ENCODE results near the gene ANXA5.

ANXA5 gene

DNA sequence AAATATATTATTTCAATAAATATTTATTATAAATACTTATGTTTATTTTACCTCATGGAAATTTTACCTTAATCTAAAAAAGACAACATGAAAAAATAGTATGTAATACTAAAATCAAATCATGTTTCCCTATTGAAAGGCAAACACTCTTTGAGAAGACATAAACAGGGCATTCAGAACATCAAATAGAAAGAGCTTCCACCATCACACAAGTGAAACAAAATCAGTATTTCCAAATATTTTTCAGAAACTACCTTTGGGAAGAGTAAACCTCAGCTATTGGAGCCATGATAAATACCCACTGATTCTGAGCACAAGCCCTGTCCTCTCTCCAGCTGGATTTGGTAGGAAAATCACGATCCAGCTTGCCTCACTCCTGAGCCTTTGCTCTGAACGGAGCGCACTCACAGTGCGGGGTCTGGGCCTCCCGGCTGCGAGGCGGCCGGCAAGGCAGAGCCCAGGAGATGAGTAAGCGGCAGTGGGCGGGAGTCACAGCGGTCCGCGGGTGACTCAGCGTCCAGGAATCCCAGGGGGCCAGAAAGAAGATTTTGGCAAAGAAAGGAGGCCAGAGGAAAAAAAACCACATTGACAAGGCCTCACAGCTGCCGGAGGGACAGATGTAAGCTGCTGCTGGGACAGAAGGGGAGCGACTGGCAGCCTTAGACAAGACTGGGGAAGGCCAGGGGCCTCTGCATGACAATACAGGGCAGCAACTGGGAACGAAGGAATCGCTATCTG is 14.7 kb upstream of the ANXA5 start:
- ATAC-seq, result peak; percentile 33 to 36

DNA sequence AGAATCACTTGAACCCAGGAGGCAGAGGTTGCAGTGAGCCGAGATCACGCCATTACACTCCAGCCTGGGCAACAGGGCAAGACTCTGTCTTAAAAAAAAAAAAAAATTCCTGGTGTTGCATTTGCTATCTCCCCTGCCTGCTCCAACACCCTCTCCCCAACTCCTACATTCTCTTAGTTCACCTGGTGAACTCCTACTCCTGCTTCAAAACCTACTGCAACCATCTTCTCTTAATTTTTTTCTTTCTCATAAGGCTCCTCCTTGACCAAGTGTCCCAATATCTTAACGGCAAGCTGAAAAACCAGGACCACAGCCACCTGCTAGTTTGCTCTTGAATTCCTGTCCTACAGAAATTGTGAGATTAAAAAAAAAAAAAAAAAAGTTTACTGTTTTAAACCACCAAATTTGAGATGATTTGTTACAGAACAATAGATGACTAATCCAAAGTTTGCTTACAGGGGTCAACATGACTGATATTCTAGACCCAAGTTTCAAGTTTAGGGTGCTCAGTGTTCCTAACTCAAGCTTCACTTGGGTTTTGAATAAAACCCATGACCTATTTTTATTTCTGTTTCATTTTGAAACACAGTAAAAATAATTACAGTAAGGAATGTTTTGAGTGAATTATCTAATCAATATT is 13.1 kb upstream of the ANXA5 start:
- ATAC-seq, result no peak

DNA sequence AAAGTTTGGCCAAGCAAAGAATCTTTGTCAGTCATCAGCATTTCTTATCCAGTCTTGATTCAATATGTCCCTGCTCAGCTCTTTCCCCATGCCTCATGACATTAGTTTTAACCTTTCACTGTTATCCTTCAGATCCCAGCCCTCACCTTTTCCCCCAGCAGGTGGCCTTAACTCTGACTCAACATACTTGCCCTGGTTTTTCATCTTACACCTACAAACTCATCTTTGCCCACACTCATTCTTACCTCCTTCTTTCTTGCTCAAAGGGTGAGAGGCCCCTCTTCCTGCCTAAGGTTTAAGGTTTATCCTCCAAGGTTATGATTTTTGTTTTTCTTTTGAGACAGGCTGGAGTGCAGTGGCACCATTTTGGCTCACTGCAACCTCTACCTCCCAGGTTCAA is 10.6 kb upstream of the ANXA5 start:
- peak in 1 of 2 donors; percentile 21 for ATAC-seq

DNA sequence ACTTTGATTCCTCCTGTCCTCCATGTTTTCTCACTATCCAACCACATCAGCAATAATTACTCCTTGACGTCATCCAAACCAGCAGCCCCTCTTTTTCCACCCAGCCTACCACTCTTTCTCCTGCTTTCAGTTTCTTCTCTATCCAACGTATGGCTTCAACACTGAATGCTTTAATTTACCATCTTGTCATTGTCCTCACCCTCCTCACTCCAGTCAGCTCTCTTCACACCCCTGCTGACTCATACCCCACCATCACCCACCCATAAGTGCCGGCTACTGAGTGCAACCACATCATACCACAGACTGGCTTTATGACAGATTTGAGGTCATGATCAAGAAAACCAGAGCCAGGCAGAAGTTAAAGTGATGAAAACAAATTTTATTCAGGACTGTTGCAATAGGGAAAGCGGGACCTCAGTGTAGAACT is 9.8 kb upstream of the ANXA5 start:
- ATAC-seq, result peak; percentile 93 to 95

DNA sequence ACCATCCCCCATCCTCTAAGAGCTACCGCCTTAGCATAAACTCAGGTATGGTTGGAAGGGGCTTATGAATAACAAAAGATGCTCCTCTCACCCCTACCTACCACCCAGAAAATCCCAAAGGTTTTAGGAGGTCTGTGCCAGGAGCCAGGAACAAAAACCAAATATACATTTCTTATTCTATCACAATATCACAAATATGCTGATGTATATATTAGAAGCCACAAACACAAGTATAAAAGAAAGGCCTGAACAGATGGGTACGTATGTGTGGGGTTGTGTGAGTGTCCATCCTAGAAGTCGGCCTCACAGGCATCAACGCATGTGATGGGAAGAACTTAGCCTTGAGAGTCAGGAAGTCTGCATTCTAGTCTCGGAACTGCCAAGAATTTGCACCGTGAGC is 8.7 kb upstream of the ANXA5 start:
- ATAC-seq, result no peak

DNA sequence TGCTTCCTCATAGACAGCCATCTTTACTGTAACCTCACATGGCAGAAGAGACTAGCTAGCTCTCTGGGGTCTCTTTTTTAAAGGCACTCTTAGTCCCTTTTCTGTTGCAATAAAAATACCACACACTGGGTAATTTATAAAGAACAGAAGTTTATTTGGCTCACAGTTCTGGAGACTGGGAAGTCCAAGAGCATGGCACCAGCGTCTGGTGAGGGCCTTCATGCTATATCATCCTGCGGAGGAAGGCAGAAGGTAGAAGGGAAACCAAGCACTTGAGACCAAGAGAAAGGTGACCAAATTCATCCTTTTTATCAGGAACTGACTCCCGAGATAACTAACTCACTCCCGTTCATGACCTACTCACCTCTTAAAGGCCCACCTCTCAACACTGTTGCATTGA is 5.4 kb upstream of the ANXA5 start:
- ATAC-seq, result no peak

DNA sequence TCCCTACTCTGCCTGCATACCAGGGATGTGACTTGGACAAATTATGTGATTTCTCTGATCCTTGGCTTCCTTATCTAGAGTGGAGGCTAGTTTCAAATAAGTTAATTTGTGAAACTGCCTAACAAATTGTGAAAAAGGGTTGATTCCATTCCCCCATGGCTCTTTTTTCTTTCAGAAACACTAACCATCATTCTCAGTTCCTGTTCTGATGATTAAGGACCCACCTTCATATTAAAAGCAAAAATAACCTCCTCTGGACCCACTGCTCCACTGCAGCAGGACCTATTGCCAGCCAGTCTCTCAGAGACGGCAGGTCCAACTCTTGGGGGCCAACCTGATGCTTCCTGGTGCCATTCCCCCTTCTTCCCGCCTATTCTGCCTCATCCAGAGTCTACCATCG is 4.5 kb upstream of the ANXA5 start:
- ATAC-seq, result no peak

DNA sequence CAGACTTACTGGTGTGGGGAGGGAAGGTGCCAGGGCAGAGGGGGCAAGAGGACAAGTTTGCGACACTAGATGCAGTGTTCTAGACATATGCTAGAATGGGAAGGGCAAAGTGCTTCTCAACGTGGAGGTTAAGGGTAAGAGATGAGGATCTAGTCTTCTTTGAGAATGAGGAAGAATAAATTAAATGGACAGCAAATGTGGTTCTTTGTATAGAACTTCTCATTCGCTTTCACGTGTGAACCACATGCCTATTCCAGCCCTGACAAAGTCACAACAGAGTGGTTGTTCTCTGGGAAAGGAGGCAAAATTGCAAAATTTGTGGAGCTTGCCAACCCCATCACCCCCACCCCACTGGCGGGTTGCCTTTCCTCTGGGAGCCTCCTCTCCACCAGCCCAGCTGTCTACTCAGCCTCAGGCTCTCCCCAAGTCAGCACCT is 1.5 kb upstream of the ANXA5 start:
- ATAC-seq, result no peak

DNA sequence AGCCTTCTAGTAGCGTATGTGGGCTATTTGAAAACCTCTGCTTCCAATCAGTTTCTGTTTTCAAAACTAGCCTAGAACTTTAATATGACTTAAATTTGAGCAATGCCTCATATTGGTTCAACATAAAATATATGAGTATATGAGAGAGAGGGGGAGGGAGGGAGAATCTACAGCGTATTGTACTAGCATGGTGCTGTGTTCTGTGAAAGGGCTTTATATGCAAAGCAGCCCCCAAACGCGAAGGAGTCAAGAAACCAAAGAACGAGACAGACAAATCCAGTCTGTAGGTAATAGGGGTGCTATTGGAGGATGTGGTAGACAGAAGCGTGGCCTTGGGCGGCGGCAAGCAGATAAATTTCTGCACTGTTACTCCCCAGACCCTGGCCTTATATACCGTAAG is 784 bp upstream of the ANXA5 start:
- ATAC-seq, result peak in 1 of 2 donors; percentile 6

DNA sequence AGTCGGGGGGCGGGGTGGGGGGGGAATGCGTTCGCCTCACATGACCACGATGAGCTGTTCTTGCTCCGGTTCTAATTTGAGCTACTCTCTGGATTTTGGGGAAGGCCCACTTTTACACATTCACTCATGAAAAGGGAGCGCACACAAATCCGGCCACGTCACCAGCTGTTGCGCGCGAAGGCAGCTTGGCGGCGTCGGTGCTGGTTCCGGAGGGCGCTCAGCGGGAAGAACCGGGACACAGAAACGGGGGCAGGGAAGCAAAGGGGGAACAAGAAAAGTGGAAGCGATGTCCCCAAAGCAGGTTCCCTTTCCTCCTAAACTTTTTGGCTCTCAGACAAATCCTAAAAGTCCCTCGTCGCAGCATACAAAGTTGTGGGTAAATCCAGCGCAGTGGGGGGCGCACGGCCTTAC is 605 bp downstream of the ANXA5 start:
- ATAC-seq, result peak; percentile 46 to 58

DNA sequence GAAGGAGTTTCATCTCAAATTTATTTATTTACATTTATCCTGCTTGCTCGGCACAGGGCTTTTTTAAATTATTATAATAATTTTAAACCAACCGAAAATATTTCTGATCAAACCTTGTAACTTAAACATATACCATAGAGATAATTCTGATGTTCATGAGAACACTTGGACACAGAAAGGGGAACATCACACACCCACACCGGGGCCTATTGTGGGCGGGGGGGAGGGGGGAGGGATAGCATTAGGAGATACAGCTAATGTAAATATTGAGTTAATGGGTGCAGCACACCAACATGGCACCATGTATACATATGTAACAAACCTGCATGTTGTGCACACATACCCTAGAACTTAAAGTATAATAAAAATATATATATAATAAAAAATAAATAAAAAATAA is 2.9 kb downstream of the ANXA5 start:
- ATAC-seq, result no peak

DNA sequence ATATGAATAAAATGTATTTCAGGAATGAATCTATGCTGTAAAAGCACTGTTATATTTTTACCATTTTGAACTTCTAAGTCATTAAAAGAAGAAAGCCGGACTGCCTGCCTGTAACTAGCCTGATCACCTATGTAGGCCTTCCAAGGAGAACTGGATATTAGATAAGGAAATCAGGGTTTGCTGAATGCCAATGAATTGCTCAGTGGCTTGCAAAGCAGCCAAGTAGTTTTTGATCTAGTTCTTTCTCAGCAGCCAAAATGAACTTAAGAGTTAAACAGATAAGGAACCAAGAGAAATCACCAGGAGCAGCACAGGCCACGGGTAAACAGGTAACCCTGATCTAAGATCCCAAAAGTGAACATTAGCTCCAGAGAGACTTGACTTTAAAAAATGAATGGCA is 3.3 kb downstream of the ANXA5 start:
- ATAC-seq, result no peak

DNA sequence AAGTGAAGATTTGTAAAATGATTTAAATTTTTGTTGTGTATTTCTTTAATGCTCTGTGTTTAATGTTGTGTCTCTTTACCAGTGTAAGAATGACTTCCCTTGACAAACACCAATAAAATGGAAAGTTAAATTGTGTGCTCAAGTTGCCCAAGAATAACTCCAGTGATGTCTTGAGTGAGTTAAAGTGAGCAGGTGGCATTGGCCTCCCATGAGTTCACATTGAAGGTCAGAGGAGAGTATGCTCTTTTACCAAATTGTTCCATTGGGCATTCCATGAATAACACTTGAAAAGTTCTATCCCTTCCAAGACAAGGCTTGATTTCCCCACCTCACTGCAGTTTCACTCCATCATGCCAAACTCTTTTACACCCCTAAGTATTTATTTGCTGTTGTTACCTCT is 4.5 kb downstream of the ANXA5 start:
- no peak for ATAC-seq

DNA sequence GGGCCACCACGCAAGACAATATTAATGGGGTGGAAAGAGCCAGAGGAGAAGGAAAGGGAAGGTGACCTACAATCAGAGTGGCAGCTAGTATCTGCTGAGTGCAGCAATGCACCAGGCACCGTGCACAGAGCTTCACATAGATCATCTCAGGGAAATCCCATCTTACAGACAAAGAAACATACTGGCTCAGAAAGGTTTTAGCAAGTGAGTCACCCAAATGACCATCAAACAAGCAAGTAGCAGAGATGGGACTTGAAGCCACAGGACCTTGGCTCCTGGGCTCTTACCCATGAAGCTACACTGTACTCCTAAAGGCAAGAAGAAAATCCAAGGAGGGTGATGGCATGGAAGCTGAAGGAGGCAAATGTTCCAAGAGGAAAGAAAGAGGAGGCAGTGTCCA is 6.8 kb downstream of the ANXA5 start:
- peak in 1 of 2 donors; percentile 25 for ATAC-seq

DNA sequence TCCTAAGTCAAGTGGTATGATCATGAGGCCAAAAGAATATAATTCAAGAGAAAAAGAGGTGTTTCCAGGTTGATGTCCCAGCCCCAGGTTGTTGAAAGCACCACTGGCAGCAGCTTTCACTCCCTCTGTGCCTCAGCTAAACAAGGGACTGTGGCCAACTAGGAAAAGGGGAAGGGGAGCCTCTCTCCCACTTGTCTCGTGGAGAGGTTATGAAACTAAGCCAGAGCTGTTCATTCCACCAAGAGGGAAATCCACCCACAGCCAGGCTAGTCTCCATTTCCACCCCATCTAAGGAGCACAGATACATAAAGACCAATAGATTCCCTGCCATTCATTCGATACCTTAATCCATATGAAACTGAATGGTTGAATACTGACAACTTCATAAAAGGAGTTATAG is 8.1 kb downstream of the ANXA5 start:
- no peak for ATAC-seq

DNA sequence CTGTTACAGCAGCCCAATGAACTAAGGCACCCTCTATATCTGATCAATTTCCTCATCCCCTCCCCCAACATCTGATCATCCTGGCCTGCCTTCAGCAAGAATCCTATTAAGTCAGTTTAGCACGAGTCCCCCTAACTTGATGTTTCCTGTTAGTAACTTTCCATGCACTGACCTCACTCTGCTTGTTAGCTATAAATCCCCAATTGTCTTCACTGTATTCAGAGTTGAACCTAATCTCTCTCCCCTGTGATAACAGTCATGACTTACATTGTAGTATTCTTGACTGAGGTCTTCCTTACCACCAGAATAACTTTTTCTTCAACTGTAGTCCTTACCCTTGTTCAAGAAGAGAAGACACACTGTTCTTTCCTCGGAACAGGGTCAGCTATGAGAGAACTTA is 8.5 kb downstream of the ANXA5 start:
- ATAC-seq, result no peak

DNA sequence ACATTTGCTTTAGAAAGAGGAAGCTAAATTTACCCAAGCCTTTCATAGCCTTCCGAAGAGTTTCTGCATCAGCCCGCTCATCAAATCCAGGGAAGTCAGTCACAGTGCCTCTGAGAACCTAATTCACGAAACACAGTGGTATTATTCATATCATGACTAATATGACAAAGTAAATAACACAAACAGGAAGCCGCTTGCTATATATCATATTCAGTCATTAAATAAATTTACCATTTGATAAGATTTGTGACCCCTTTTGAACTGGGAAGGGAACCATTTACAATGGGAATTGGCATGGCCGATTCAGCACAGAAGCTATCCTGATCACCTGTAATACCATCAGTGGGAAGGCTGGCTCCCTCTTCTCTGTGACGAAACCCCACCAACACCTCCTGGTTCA is 10.5 kb downstream of the ANXA5 start:
- ATAC-seq, result no peak

DNA sequence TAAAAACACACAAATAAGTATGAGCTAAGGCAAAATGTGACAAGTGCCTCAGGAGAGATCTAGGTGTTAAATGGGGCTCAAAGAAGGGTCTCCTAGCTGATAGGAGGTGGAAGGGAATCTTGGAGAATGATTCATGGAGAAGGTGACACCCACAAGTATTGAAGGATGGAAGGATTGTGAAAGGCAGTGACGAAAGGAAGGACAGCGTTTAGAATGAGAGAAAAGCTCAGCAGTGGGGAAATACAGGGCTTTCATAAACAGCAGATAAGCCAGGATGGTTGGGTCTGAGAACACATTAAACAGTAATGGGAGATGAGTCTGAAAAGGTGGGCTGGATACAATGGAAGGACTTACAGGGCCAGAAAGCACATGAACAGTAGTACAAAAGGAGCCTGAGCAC is 11.5 kb downstream of the ANXA5 start:
- ATAC-seq, result no peak

DNA sequence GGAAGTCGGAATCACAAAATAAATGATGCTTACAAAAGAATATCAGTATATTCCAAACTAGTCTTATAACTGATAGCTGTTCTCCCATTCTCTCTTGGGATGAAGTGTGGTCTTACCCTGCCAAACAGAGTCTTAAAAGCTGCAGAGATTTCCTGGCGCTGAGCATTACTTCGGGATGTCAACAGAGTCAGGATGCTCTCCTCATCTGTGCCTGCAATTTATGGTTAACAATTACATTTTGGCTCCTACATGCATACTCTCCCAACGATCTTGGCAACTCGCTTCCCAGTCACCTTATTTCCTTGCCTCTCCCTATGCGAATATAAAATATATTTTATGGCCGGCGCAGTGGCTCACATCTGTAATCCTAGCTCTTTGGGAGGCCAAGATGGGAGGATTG is 12.2 kb downstream of the ANXA5 start:
- ATAC-seq, result no peak

DNA sequence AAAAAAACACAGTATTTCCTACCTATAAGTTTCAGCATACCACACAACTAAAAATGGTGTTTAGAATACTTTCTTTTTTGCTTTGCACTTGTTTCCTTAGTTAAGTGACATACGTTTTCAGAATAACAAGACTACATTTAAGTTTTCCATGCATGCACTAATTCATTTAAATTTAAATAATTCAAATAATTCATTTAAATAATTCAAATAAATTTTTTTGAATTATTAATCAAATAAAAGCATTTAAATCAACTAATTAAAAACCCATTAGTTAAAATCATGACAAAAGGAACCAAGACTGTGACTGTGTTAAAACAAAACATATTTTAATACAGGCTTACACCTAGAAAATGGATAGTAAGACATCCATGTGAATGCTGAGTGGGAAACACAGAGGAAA is 12.8 kb downstream of the ANXA5 start:
- no peak for ATAC-seq

DNA sequence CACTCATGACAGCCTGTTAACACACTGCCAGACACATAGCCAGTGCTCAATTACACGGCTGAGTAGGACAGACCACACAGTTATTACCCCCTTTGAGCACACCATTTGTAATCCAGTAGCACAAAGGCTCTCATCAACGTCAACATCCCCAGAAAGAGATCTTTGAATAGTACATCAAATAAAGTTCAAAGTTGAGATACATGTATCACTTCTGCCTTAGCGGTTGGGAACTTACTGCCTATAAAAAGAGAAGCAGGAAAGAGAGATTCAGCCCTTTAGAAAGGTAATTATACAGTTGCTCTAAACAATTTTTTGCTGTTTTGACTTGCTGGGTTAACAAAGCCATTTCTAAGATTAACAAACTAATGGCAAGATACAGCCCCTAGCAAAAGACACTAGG is 16.2 kb downstream of the ANXA5 start:
- ATAC-seq, result no peak

DNA sequence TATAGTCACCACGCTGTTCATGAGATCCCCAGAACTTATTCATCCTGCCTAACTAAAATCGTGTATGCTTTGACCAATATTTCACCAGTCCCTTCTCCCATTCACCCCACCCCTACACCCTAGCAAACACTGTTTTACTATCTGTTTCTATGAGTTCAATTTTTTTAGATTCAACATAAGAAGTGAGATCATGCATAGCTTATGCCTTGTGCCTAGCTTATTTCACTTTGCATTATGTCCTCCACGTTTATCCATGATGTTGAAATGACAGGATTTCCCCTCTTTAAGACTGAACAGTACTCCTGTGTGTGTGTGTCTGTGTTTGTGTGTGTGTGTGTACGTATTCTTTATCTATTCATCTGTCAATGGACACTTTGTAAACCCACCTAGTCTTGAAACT is 16.8 kb downstream of the ANXA5 start:
- ATAC-seq, result no peak

DNA sequence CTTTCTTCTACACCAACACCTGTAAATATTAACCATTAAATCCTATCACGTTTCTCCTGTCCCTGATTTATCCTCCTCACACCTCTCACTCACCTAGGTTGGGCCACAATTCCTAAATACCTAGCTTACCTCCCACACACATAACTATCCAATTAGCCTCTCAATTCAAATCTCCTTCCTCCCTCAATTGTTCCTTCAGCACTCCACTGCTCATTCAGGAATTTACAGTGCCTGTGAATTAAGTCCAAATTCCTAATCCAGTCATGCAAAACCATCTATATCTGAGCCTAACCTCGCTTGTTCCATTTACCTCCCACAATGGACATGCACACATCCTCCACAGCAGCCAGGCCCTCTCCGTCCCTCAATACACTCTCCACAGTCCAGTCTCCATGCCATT is 17.5 kb downstream of the ANXA5 start:
- ATAC-seq, result no peak

DNA sequence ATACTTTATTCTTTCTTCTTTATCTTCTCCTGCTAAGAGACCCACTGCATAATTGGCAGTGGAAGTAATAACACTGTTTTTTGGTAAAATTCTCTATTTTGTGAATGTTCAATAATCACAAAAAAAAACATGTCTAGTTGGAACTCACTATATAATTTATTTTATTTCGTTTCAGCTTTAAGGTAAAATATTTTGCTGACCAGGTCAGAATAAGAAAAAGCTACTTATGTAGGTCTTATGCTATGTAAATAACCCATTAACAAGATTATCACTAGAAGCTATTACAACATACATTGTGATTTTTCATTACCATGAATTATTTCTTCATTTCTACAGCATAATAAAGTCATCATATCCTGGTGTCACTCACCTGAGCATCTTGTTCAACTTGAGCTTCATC is 19.3 kb downstream of the ANXA5 start:
- no peak for ATAC-seq

Data from activated CD4-positive, CD25-positive, alpha-beta regulatory T cell treated with anti-CD3 and anti-CD28 coated beads, Interleukin-2, amount 50 U/mL, for 24 hours (primary cell).